K562 (cell line): ENCODE data around the gene UBE2S. TPM values are rescaled to one million over a fixed set of nuclear protein-coding genes. Genes with fewer than 3 reads are reported as not detected.

Experiments used
- ATAC-seq: fragments of 200-7000 bp; cut with Tn5 transposase; 3 replicates; pipeline ENCODE4 v1.9.1; 2020; ENCODE audit warnings: moderate library complexity
- BruUV-seq: library from RNA; stranded (reverse); fragments of 400-500 nt; replicated peaks from 2 replicates; lab custom pipeline; 2021; lab: Mats Ljungman, UMichigan
- CTCF ChIA-PET: fragments of 300-600 bp; formaldehyde crosslinking; extraction: SDS; loops from one replicate; lab custom pipeline; 2021; ENCODE audit warnings: low intra/inter-chr PET ratio; lab: Yijun Ruan, JAX
- POLR2A ChIA-PET: fragments of 300-600, 350-650 bp; sonication (Branson Sonifier 250); formaldehyde crosslinking; extraction: SDS; loops from one replicate; lab custom pipeline; 2021; ENCODE audit warnings: antibody characterized with exemption, inconsistent platforms; lab: Yijun Ruan, JAX
- DNase-seq, 4 experiments: peaks; one replicate each; pipeline versions ENCODE4 v3.0.0 to v3.0.0-alpha.2; 2011 to 2018; ENCODE audit warnings: low spot score in 3 of 4, mixed read lengths in 3 of 4; ENCODE audit errors: extremely low read depth in 1 of 4
- FAIRE-seq: peaks from 2 replicates; lab custom pipeline; 2011; peaks lifted over from hg19 to GRCh38; lab: Jason Lieb, UNC
- H2AFZ ChIP-seq: 2 replicates; pipeline ENCODE4 v1.6.0; 2011; ENCODE audit warnings: low read depth, low read length, control low read depth, inconsistent platforms
- H3K27ac ChIP-seq: fragments of 200-600 bp; 3 replicates; pipeline ENCODE4 v1.8.0; 2011; ENCODE audit warnings: low read depth, mild to moderate bottlenecking, control low read depth, inconsistent platforms, low read length, moderate library complexity, mixed read lengths; ENCODE audit errors: extremely low read depth
- H3K27me3 ChIP-seq, 2 experiments: fragments of 300-600 bp in 1 of 2; 2 replicates in 1 of 2; 3 replicates in 1 of 2; pipeline versions ENCODE4 v1.6.0 to v1.8.0; 2011; ENCODE audit warnings: inconsistent platforms in 2 of 2, low read length in 2 of 2, mild to moderate bottlenecking in 1 of 2, mixed read lengths in 1 of 2, moderate library complexity in 1 of 2; ENCODE audit not compliant: control insufficient read depth in 2 of 2, insufficient read depth in 2 of 2
- H3K36me3 ChIP-seq: fragments of 300-600 bp; 3 replicates; pipeline ENCODE4 v1.8.0; 2011; ENCODE audit warnings: mild to moderate bottlenecking, low read length, inconsistent platforms; ENCODE audit not compliant: control insufficient read depth, insufficient read depth
- H3K4me1 ChIP-seq, 2 experiments: fragments of 200-600 bp in 1 of 2; replicated peaks in 1 of 2; 2 replicates in 1 of 2; 3 replicates in 1 of 2; pipeline versions ENCODE4 v1.5.1 to v1.8.0; 2011; ENCODE audit warnings: inconsistent platforms in 2 of 2, low read length in 2 of 2, mild to moderate bottlenecking in 1 of 2, mixed read lengths in 1 of 2, moderate library complexity in 1 of 2; ENCODE audit not compliant: control insufficient read depth in 2 of 2, insufficient read depth in 2 of 2
- H3K4me2 ChIP-seq: 2 replicates; pipeline ENCODE4 v1.6.1; 2011; ENCODE audit warnings: low read length, control low read depth, inconsistent platforms, mixed read lengths; ENCODE audit not compliant: insufficient read depth
- H3K4me3 ChIP-seq: fragments of 200-600 bp; sonication (generic), shearing (Covaris generic); 2 replicates; pipeline ENCODE4 v1.5.1; 2016; ENCODE audit warnings: control low read depth, inconsistent platforms
- H3K79me2 ChIP-seq: fragments of 200-600 bp; 3 replicates; pipeline ENCODE4 v1.8.0; 2011; ENCODE audit warnings: low read length, inconsistent platforms; ENCODE audit not compliant: control insufficient read depth, insufficient read depth
- H3K9ac ChIP-seq, 2 experiments: 2 replicates each; pipeline versions ENCODE4 v1.6.0 to v1.6.1; 2011; ENCODE audit warnings: low read depth in 2 of 2, low read length in 2 of 2, control low read depth in 1 of 2, inconsistent platforms in 1 of 2, mild to moderate bottlenecking in 1 of 2, mixed read lengths in 1 of 2; ENCODE audit not compliant: insufficient read depth in 1 of 2
- H3K9me1 ChIP-seq: one replicate; pipeline ENCODE4 v1.6.0; 2011; ENCODE audit warnings: inconsistent platforms, mild to moderate bottlenecking, low read length, moderate library complexity; ENCODE audit not compliant: control insufficient read depth, insufficient read depth
- H3K9me3 ChIP-seq: replicated peaks from 2 replicates; pipeline ENCODE4 v1.5.1; 2011; ENCODE audit warnings: low read depth, low read length, inconsistent platforms; ENCODE audit not compliant: control insufficient read depth, insufficient read depth
- H4K20me1 ChIP-seq: replicated peaks from 2 replicates; pipeline ENCODE4 v1.6.1; 2011; ENCODE audit warnings: low read length, inconsistent platforms, mixed read lengths; ENCODE audit not compliant: control insufficient read depth, insufficient read depth
- CBX5 ChIP-seq: IDR thresholded peaks from 2 replicates; pipeline ENCODE4 v1.6.1; 2014; ENCODE audit warnings: low read depth, borderline replicate concordance
- CCAR2 ChIP-seq: fragments of 200-400 bp; formaldehyde crosslinking; IDR thresholded peaks from 2 replicates; pipeline ENCODE4 v1.6.1; 2017; ENCODE audit warnings: mild to moderate bottlenecking, low read depth, low read length
- CREM ChIP-seq: IDR thresholded peaks from 2 replicates; pipeline ENCODE4 v1.6.1; 2014; ENCODE audit warnings: antibody characterized with exemption, low read depth
- EP400 ChIP-seq: fragments of 450-650 bp; IDR thresholded peaks from 2 replicates; pipeline ENCODE4 v1.6.1; 2017; ENCODE audit warnings: antibody characterized with exemption, mild to moderate bottlenecking, moderate library complexity
- FIP1L1 ChIP-seq: fragments of 200-400 bp; formaldehyde crosslinking; IDR thresholded peaks from 2 replicates; pipeline ENCODE4 v1.6.1; 2018; ENCODE audit warnings: mild to moderate bottlenecking, low read depth, low read length; ENCODE audit not compliant: poor library complexity, severe bottlenecking
- HDAC1 ChIP-seq, 2 experiments: fragments of 450-650 bp; IDR thresholded peaks; 2 replicates each; pipeline ENCODE4 v1.6.1; 2016 to 2017; ENCODE audit warnings: inconsistent platforms in 1 of 2, mild to moderate bottlenecking in 1 of 2, moderate library complexity in 1 of 2
- HNRNPK ChIP-seq: fragments of 200-400 bp; formaldehyde crosslinking; IDR thresholded peaks from one replicate; pipeline ENCODE4 v1.6.1; 2018; ENCODE audit warnings: mild to moderate bottlenecking, low read depth, low read length; ENCODE audit not compliant: poor library complexity, severe bottlenecking
- KLF10 ChIP-seq: fragments of 250-450 bp; sonication (Bioruptor Pico); IDR thresholded peaks from 2 replicates; pipeline ENCODE4 v1.6.1; 2021; ENCODE audit warnings: matching md5 sums
- MIER1 ChIP-seq: fragments of 450-650 bp; IDR thresholded peaks from 2 replicates; pipeline ENCODE4 v1.6.1; 2016; ENCODE audit warnings: antibody characterized with exemption, mild to moderate bottlenecking, low read depth
- NBN ChIP-seq: fragments of 450-650 bp; IDR thresholded peaks from 2 replicates; pipeline ENCODE4 v1.6.1; 2016; ENCODE audit warnings: low read depth, mild to moderate bottlenecking
- NCOA6 ChIP-seq: fragments of 450-650 bp; IDR thresholded peaks from 2 replicates; pipeline ENCODE4 v1.6.1; 2017; ENCODE audit warnings: mild to moderate bottlenecking
- NR0B1 ChIP-seq: fragments of 450-650 bp; IDR thresholded peaks from one replicate; pipeline ENCODE4 v1.6.1; 2018; ENCODE audit warnings: mild to moderate bottlenecking, moderate library complexity; ENCODE audit not compliant: partially characterized antibody
- PHF20 ChIP-seq: fragments of 450-650 bp; IDR thresholded peaks from 2 replicates; pipeline ENCODE4 v1.6.1; 2018; ENCODE audit not compliant: partially characterized antibody
- SAFB2 ChIP-seq: fragments of 200-400 bp; formaldehyde crosslinking; IDR thresholded peaks from 2 replicates; pipeline ENCODE4 v1.6.1; 2018; ENCODE audit warnings: borderline replicate concordance, low read length, low read depth, moderate library complexity; ENCODE audit not compliant: severe bottlenecking
- TEAD2 ChIP-seq: fragments of 450-650 bp; IDR thresholded peaks from 2 replicates; pipeline ENCODE4 v1.6.1; 2016; ENCODE audit warnings: missing genetic modification characterization, control low read depth, missing compliant biosample characterization
- VEZF1 ChIP-seq: fragments of 200-800 bp; sonication (Bioruptor generic); IDR thresholded peaks from 2 replicates; pipeline ENCODE4 v1.6.1; 2017; ENCODE audit warnings: missing genetic modification characterization, missing compliant biosample characterization
- ZNF24 ChIP-seq: fragments of 450-650 bp; IDR thresholded peaks from 2 replicates; pipeline ENCODE4 v1.6.1; 2016
- ZNF384 ChIP-seq: IDR thresholded peaks from 2 replicates; pipeline ENCODE4 v1.6.1; 2012; ENCODE audit warnings: low read depth, low read length, improper control_type of control experiment
- ZNF561 ChIP-seq: fragments of 450-650 bp; formaldehyde crosslinking; conservative IDR thresholded peaks from 2 replicates; pipeline ENCODE4 v1.4.0; 2020; ENCODE audit warnings: mild to moderate bottlenecking, moderate library complexity
- ZNF780A ChIP-seq: fragments of 250-450 bp; sonication (Bioruptor Pico); IDR thresholded peaks from 2 replicates; pipeline ENCODE4 v1.5.0; 2021; ENCODE audit warnings: mild to moderate bottlenecking
- ZNF830 ChIP-seq: fragments of 250-450 bp; sonication (Bioruptor Pico); IDR thresholded peaks from 2 replicates; pipeline ENCODE4 v1.5.0; 2021; ENCODE audit warnings: mild to moderate bottlenecking
- WGBS: fragments of 100-300 bp; shearing (Covaris generic); methylation state at CpG from one replicate; pipeline ENCODE4 v1.1.6; 2016; ENCODE audit warnings: low coverage, mixed read lengths; ENCODE audit not compliant: insufficient coverage; ENCODE audit errors: missing lambda C conversion rate; 5-methylcytosine and 5-hydroxymethylcytosine counted together
- in situ Hi-C: fragments of 300-500 bp; cut with MboI; formaldehyde crosslinking; loops from 4 replicates; pipeline ENCODE4 v1.15.0; 2018; ENCODE audit warnings: inconsistent platforms, mixed read lengths
- intact Hi-C: fragments of 100-400 bp; cut with micrococcal nuclease; formaldehyde crosslinking; loops from 2 replicates; pipeline ENCODE4 v1.14.2; 2022
- polyA plus RNA-seq, 8 experiments: library from polyadenylated mRNA; depleted of rRNA in 4 of 8; stranded (reverse) in 5 of 8; unstranded in 3 of 8; fragments of >200 nt; fragmentation: Nextera tagmentation in 2 of 8; fragmentation: Illumina TruSeq in 1 of 8; extraction: Ambion mirVana in 2 of 8; extraction: Trizol in 1 of 8; gene quantifications; 2 replicates each; pipeline versions ENCODE4 v1.2.1 to v1.2.3, GENCODE V29; 2011 to 2014; ENCODE audit warnings: inconsistent platforms in 1 of 8, missing spikeins in 1 of 8
- total RNA-seq, 7 experiments: library from RNA; depleted of rRNA in 6 of 7; stranded (reverse); fragments of >200 nt in 6 of 7; fragmentation: Illumina TruSeq in 2 of 7; extraction: Trizol in 2 of 7; gene quantifications; 2 replicates each; pipeline versions ENCODE4 v1.2.1 to v1.2.3, GENCODE V29; 2011 to 2021; ENCODE audit warnings: low replicate concordance in 1 of 7

Gene UBE2S
- total and polyA plus RNA-seq, 9 of the 15 experiments (the other 6 are each of a cell fraction or from before 2014, with no cell fraction given) = 1.5 to 1,305 (median 157) TPM

- 0% methylated on average over 14 of the region's 72 CpGs for WGBS
- intact Hi-C loops (no loop called here), in situ Hi-C loops (no loop called here)
- POLR2A ChIA-PET = interaction anchor here (0.9 to 2.4 kb wide), 4 partner anchors 13 to 83 kb away, joined by 3 to 11 read pairs (median 5); partner anchors contain the start of genes KMT5C and UBE2S
- DNase-seq (peak; percentile 82 to 97 (median 97)), FAIRE-seq (peak; percentile 81), ATAC-seq (peak; percentile 96)
- CTCF ChIA-PET = no interaction called here
- no peaks in the 10 kb centered on the region for H3K9me3 ChIP-seq
- peak overlapping the region; percentile 49; the same call in 2 of the 3 replicates for H3K27ac ChIP-seq
- H3K9ac ChIP-seq = peak overlapping the region; percentile 50 to 92
- BruUV-seq = no TSS peak
- peak overlapping the region; percentile 64 for H3K4me3 ChIP-seq
- H2AFZ ChIP-seq = peak overlapping the region; percentile 88
- no peaks in the 10 kb centered on the region for H3K9me1 ChIP-seq
- H3K4me1 ChIP-seq = peaks cover 4 to 50% of the 10 kb centered on the region in 2 experiments; a peak in 4 of 5 replicates
- H3K79me2 ChIP-seq = no peaks in the 10 kb centered on the region
- H3K36me3 ChIP-seq = no peaks in the 10 kb centered on the region
- peaks cover 9 to 21% of the 10 kb centered on the region in 2 experiments; a peak in 4 of 5 replicates for H3K27me3 ChIP-seq
- H3K4me2 ChIP-seq = peak overlapping the region; percentile 85
- peaks cover 6% of the 10 kb centered on the region; the same call in 1 of the 2 replicates for H4K20me1 ChIP-seq
- TF ChIP-seq ZNF780A (CRISPR knock-in tag) (no peak), NBN (no peak), ZNF830 (CRISPR knock-in tag) (no peak), CBX5 (no peak), NCOA6 (peak; percentile 80), FIP1L1 (no peak), CREM (peak; percentile 3; the same call in 1 of the 2 replicates), ZNF384 (no peak), NR0B1 (no peak), MIER1 (no peak), VEZF1 (CRISPR knock-in tag) (peak; percentile 62), SAFB2 (no peak), TEAD2 (no peak), EP400 (no peak), HNRNPK (no peak), ZNF24 (no peak), PHF20 (no peak), HDAC1 (IDR thresholded peaks at IDR 0.05) (0 out of 4 replicates have a peak, but pooled peaks of 1 of the 2 experiments have one; percentile 8), CCAR2 (no peak), KLF10 (CRISPR knock-in tag) (no peak), ZNF561 (CRISPR knock-in tag) (no peak)
These were observed 53.5 kb downstream of the UBE2S start for GRCh38 chr19:55353803-55354697.
